ENCODE measurements around the gene KRTAP10-10. TPM values are rescaled to one million over a fixed set of nuclear protein-coding genes. Genes with fewer than 3 reads are reported as not detected.

KRTAP10-10 gene
- total and polyA plus RNA-seq, 7 donors = not detected

GRCh38 chr21:44666401-44667320 is 29.5 kb downstream of the KRTAP10-10 start, which contains the start of gene KRTAP12-2:
Gene KRTAP12-2, minus strand, starts transcription at chr21:44666927. Its CDS starts 41 bp downstream, at chr21:44666886.
- Histone ChIP-seq H3K27ac (no peak within 1 kb of the TSS), H3K36me3 (no peaks in the 10 kb centered on the region), H3K4me3 (no peak within 1 kb of the TSS), H3K27me3 (peaks cover 0 to 5% (median 0%) of the 10 kb centered on the region in 3 donors), H3K9me3 (peaks cover 0 to 6% (median 0%) of the 10 kb centered on the region in 4 donors), H3K4me1 (no peaks in the 10 kb centered on the region)
- WGBS, 2 donors = 49 to 74% methylated on average over 19 of the region's 19 CpGs
- TF ChIP-seq POLR2A (IDR thresholded peaks at IDR 0.05) = no peak
- no peak for TF ChIP-seq CTCF (IDR thresholded peaks at IDR 0.05)
- TF ChIP-seq POLR2AphosphoS5 (IDR thresholded peaks at IDR 0.05) = no peak
- TF ChIP-seq EP300 (IDR thresholded peaks at IDR 0.05) = no peak
- DNase-seq = no peak
- intact Hi-C loops (cut with DNase I) = no loop called here

GRCh38 chr21:44667612-44668011 is 30.5 kb downstream of the KRTAP10-10 start:
- 69 to 86% methylated on average over 1 of the region's 1 CpG for WGBS, 2 donors
- DNase-seq = no peak
- TF ChIP-seq EP300 (IDR thresholded peaks at IDR 0.05) (no peak), CTCF (IDR thresholded peaks at IDR 0.05) (no peak), POLR2AphosphoS5 (IDR thresholded peaks at IDR 0.05) (no peak), POLR2A (IDR thresholded peaks at IDR 0.05) (no peak)
- H3K27me3 ChIP-seq = peaks cover 0 to 5% (median 0%) of the 10 kb centered on the region in 3 donors
- H3K36me3 ChIP-seq = no peaks in the 10 kb centered on the region
- H3K27ac ChIP-seq = no peak overlapping the region
- peaks cover 0 to 9% (median 0%) of the 10 kb centered on the region in 4 donors for H3K9me3 ChIP-seq
- intact Hi-C loops (cut with DNase I) = no loop called here
- H3K4me3 ChIP-seq = no peak overlapping the region
- no peaks in the 10 kb centered on the region for H3K4me1 ChIP-seq

- intact Hi-C loops (cut with DNase I) = no loop called here
- no peak overlapping the region for H3K27ac ChIP-seq
- WGBS, 2 donors = 69 to 82% methylated on average over 3 of the region's 3 CpGs
- no peak overlapping the region for H3K4me3 ChIP-seq
- no peaks in the 10 kb centered on the region for H3K36me3 ChIP-seq
- H3K9me3 ChIP-seq = peaks cover 0 to 13% (median 0%) of the 10 kb centered on the region in 4 donors
- peaks cover 0 to 5% (median 0%) of the 10 kb centered on the region in 3 donors for H3K27me3 ChIP-seq
- DNase-seq = no peak
- no peak for TF ChIP-seq POLR2A (IDR thresholded peaks at IDR 0.05)
- TF ChIP-seq EP300 (IDR thresholded peaks at IDR 0.05) = no peak
- TF ChIP-seq POLR2AphosphoS5 (IDR thresholded peaks at IDR 0.05) = no peak
- no peak for TF ChIP-seq CTCF (IDR thresholded peaks at IDR 0.05)
- H3K4me1 ChIP-seq = no peaks in the 10 kb centered on the region
These were observed 33.7 kb downstream of the KRTAP10-10 start for GRCh38 chr21:44670642-44671432.

GRCh38 chr21:44671911-44672310 is 34.8 kb downstream of the KRTAP10-10 start:
- intact Hi-C loops (cut with DNase I) = no loop called here
- no peak overlapping the region for H3K4me3 ChIP-seq
- H3K4me1 ChIP-seq = no peaks in the 10 kb centered on the region
- no peak for TF ChIP-seq POLR2A (IDR thresholded peaks at IDR 0.05)
- TF ChIP-seq CTCF (IDR thresholded peaks at IDR 0.05) = no peak
- TF ChIP-seq EP300 (IDR thresholded peaks at IDR 0.05) = no peak
- TF ChIP-seq POLR2AphosphoS5 (IDR thresholded peaks at IDR 0.05) = no peak
- no peak overlapping the region for H3K27ac ChIP-seq
- H3K36me3 ChIP-seq = no peaks in the 10 kb centered on the region
- peaks cover 0 to 5% (median 0%) of the 10 kb centered on the region in 3 donors for H3K27me3 ChIP-seq
- WGBS, 2 donors = 94 to 100% methylated on average over 1 of the region's 1 CpG
- no peak for DNase-seq
- peaks cover 0 to 13% (median 0%) of the 10 kb centered on the region in 4 donors for H3K9me3 ChIP-seq

All from sigmoid colon (tissue), 7 donors.